H9 (cell line): ENCODE measurements around the gene FAR1. TPM values are rescaled to one million over a fixed set of nuclear protein-coding genes. Genes with fewer than 3 reads are reported as not detected.

Source experiments
- DNase-seq: peaks from one replicate; pipeline ENCODE4 v3.0.0-alpha.2; 2017
- H2AFZ ChIP-seq: one replicate; pipeline ENCODE4 v1.6.1; 2013; ENCODE audit warnings: mild to moderate bottlenecking, low read length, control low read depth, moderate library complexity
- H2AK5ac ChIP-seq: 2 replicates; pipeline ENCODE4 v1.6.1; 2013; ENCODE audit warnings: low read length, control low read depth, mixed read lengths; ENCODE audit not compliant: insufficient read length
- H2BK120ac ChIP-seq: one replicate; pipeline ENCODE4 v1.6.1; 2013; ENCODE audit warnings: low read depth, mild to moderate bottlenecking, low read length, control low read depth, inconsistent platforms; ENCODE audit not compliant: poor library complexity, severe bottlenecking
- H2BK12ac ChIP-seq: 2 replicates; pipeline ENCODE4 v1.6.1; 2013; ENCODE audit warnings: low read length, control low read depth, mixed read lengths, low read depth; ENCODE audit not compliant: insufficient read length
- H2BK15ac ChIP-seq: 2 replicates; pipeline ENCODE4 v1.6.1; 2013; ENCODE audit warnings: low read depth, low read length, control low read depth
- H2BK20ac ChIP-seq: one replicate; pipeline ENCODE4 v1.6.1; 2013; ENCODE audit warnings: low read depth, mild to moderate bottlenecking, low read length, control low read depth, inconsistent platforms; ENCODE audit not compliant: poor library complexity, severe bottlenecking
- H2BK5ac ChIP-seq: 2 replicates; pipeline ENCODE4 v1.6.1; 2013; ENCODE audit warnings: low read length, control low read depth, mixed read lengths; ENCODE audit not compliant: insufficient read length
- H3K14ac ChIP-seq: 2 replicates; pipeline ENCODE4 v1.6.1; 2013; ENCODE audit warnings: low read length, control low read depth; ENCODE audit not compliant: insufficient read depth
- H3K18ac ChIP-seq: 2 replicates; pipeline ENCODE4 v1.6.1; 2013; ENCODE audit warnings: low read depth, mild to moderate bottlenecking, mixed read lengths, low read length, control low read depth; ENCODE audit not compliant: insufficient read length
- H3K23ac ChIP-seq: 2 replicates; pipeline ENCODE4 v1.6.1; 2013; ENCODE audit warnings: low read length, control low read depth, mixed read lengths, low read depth; ENCODE audit not compliant: insufficient read length
- H3K23me2 ChIP-seq: 2 replicates; pipeline ENCODE4 v1.6.1; 2013; ENCODE audit warnings: low read depth, mild to moderate bottlenecking, mixed read lengths, low read length, control low read depth; ENCODE audit not compliant: insufficient read length, poor library complexity, severe bottlenecking
- H3K27ac ChIP-seq: 2 replicates; pipeline ENCODE4 v1.5.1; 2013; ENCODE audit warnings: low read length, control low read depth, mixed read lengths, low read depth; ENCODE audit not compliant: insufficient read length
- H3K27me3 ChIP-seq: 2 replicates; pipeline ENCODE4 v1.6.1; 2013; ENCODE audit warnings: low read length, control low read depth, inconsistent platforms; ENCODE audit not compliant: insufficient read depth
- H3K4ac ChIP-seq: 2 replicates; pipeline ENCODE4 v1.6.1; 2013; ENCODE audit warnings: low read depth, mild to moderate bottlenecking, control low read depth, inconsistent platforms, low read length, moderate library complexity
- H3K4me1 ChIP-seq: 2 replicates; pipeline ENCODE4 v1.6.1; 2013; ENCODE audit warnings: low read length, control low read depth, inconsistent platforms; ENCODE audit not compliant: insufficient read depth
- H3K4me2 ChIP-seq: 2 replicates; pipeline ENCODE4 v1.6.1; 2013; ENCODE audit warnings: low read length, control low read depth, mixed read lengths; ENCODE audit not compliant: insufficient read length, insufficient read depth
- H3K56ac ChIP-seq: 2 replicates; pipeline ENCODE4 v1.6.1; 2013; ENCODE audit warnings: low read depth, mild to moderate bottlenecking, mixed read lengths, low read length, control low read depth; ENCODE audit not compliant: insufficient read length
- H3K79me1 ChIP-seq: 2 replicates; pipeline ENCODE4 v1.6.1; 2013; ENCODE audit warnings: low read depth, mild to moderate bottlenecking, moderate library complexity, low read length, control low read depth, inconsistent platforms; ENCODE audit not compliant: insufficient read depth, poor library complexity, severe bottlenecking
- H3K79me2 ChIP-seq: 2 replicates; pipeline ENCODE4 v1.6.1; 2013; ENCODE audit warnings: low read length, control low read depth, inconsistent platforms; ENCODE audit not compliant: insufficient read depth
- H3K9ac ChIP-seq: 2 replicates; pipeline ENCODE4 v1.6.1; 2013; ENCODE audit warnings: low read length, control low read depth, mixed read lengths; ENCODE audit not compliant: insufficient read length; ENCODE audit errors: extremely low read depth
- H3K9me3 ChIP-seq: one replicate; pipeline ENCODE4 v1.6.1; 2013; ENCODE audit warnings: low read depth, low read length, inconsistent platforms; ENCODE audit not compliant: control insufficient read depth
- H3T11ph ChIP-seq: one replicate; pipeline ENCODE4 v1.6.1; 2013; ENCODE audit warnings: mild to moderate bottlenecking, low read length, control low read depth, inconsistent platforms
- H4K20me1 ChIP-seq: one replicate; pipeline ENCODE4 v1.6.1; 2013; ENCODE audit not compliant: control insufficient read depth, insufficient read length, insufficient read depth
- H4K5ac ChIP-seq: 2 replicates; pipeline ENCODE4 v1.6.1; 2013; ENCODE audit warnings: low read depth, mild to moderate bottlenecking, mixed read lengths, low read length, control low read depth; ENCODE audit not compliant: insufficient read length
- H4K8ac ChIP-seq: replicated peaks from 2 replicates; pipeline ENCODE4 v1.6.1; 2013; ENCODE audit warnings: low read length, control low read depth, mixed read lengths, low read depth; ENCODE audit not compliant: insufficient read length
- H4K91ac ChIP-seq: 2 replicates; pipeline ENCODE4 v1.6.1; 2013; ENCODE audit warnings: low read depth, mild to moderate bottlenecking, moderate library complexity, mixed read lengths, low read length, control low read depth; ENCODE audit not compliant: insufficient read length
- H3K27ac Mint-ChIP-seq, 3 experiments: 2 replicates in 2 of 3; 3 replicates in 1 of 3; pipeline ENCODE4 v1.8.0; 2020 to 2021; ENCODE audit warnings: mixed read lengths in 3 of 3, mild to moderate bottlenecking in 1 of 3, moderate library complexity in 1 of 3
- H3K27me3 Mint-ChIP-seq: 2 replicates; pipeline ENCODE4 v1.8.0; 2021; ENCODE audit warnings: low read depth, mild to moderate bottlenecking, moderate library complexity, mixed read lengths
- H3K36me3 Mint-ChIP-seq, 3 experiments: 2 replicates in 2 of 3; 3 replicates in 1 of 3; pipeline ENCODE4 v1.8.0; 2020 to 2021; ENCODE audit warnings: low read depth in 3 of 3, mixed read lengths in 3 of 3; ENCODE audit not compliant: insufficient read depth in 1 of 3
- H3K4me1 Mint-ChIP-seq, 2 experiments: 2 replicates each; pipeline ENCODE4 v1.8.0; 2020; ENCODE audit warnings: mixed read lengths in 2 of 2
- H3K4me3 Mint-ChIP-seq, 2 experiments: 2 replicates in 1 of 2; 3 replicates in 1 of 2; pipeline ENCODE4 v1.8.0; 2020 to 2021; ENCODE audit warnings: mild to moderate bottlenecking in 2 of 2, mixed read lengths in 2 of 2, moderate library complexity in 1 of 2
- H3K9me3 Mint-ChIP-seq, 2 experiments: 2 replicates in 1 of 2; 3 replicates in 1 of 2; pipeline ENCODE4 v1.8.0; 2020; ENCODE audit warnings: mild to moderate bottlenecking in 2 of 2, mixed read lengths in 2 of 2, moderate library complexity in 1 of 2
- CTCF ChIP-seq: fragments of 200-600 bp; sonication (generic); conservative IDR thresholded peaks from 3 replicates; pipeline ENCODE4 v1.8.0; 2021; ENCODE audit warnings: antibody characterized with exemption, mild to moderate bottlenecking
- total RNA-seq: library from RNA; stranded (reverse); gene quantifications from 2 replicates; pipeline ENCODE4 v1.2.1, GENCODE V29; 2021

The FAR1 gene
- total RNA-seq, 1 experiment from 2014 or later, result 72.5 TPM

- Mint-ChIP-seq H3K4me1 (peaks cover 0 to 7% of the 10 kb centered on the region in 2 experiments; a peak in 1 of 4 replicates), H3K4me3 (no peak overlapping the region), H3K36me3 (peaks cover 21 to 54% (median 42%) of the 10 kb centered on the region in 3 experiments; a peak in 6 of 7 replicates), H3K9me3 (no peaks in the 10 kb centered on the region), H3K27ac (no peak overlapping the region), H3K27me3 (no peaks in the 10 kb centered on the region)
- no peak overlapping the region for H3K9ac ChIP-seq
- H3K4ac ChIP-seq, result no peak overlapping the region
- no peak overlapping the region for H2AK5ac ChIP-seq
- no peaks in the 10 kb centered on the region for H3K27me3 ChIP-seq
- no peak overlapping the region for H2BK5ac ChIP-seq
- H3K79me1 ChIP-seq, result no peaks in the 10 kb centered on the region
- no peak for DNase-seq
- H4K20me1 ChIP-seq, result no peaks in the 10 kb centered on the region
- no peak overlapping the region for H3T11ph ChIP-seq
- H2AFZ ChIP-seq, result no peak overlapping the region
- H4K5ac ChIP-seq, result no peak overlapping the region
- no peaks in the 10 kb centered on the region for H3K9me3 ChIP-seq
- no peak overlapping the region for H3K4me2 ChIP-seq
- H4K8ac ChIP-seq, result no peak overlapping the region
- no peak overlapping the region for H2BK12ac ChIP-seq
- TF ChIP-seq CTCF, result no peak
- H3K18ac ChIP-seq, result no peak overlapping the region
- no peak overlapping the region for H2BK15ac ChIP-seq
- H3K23me2 ChIP-seq, result no peaks in the 10 kb centered on the region
- H3K4me1 ChIP-seq, result no peaks in the 10 kb centered on the region
- no peak overlapping the region for H4K91ac ChIP-seq
- H3K56ac ChIP-seq, result no peak overlapping the region
- no peak overlapping the region for H3K27ac ChIP-seq
- H3K23ac ChIP-seq, result no peak overlapping the region
- H3K79me2 ChIP-seq, result no peaks in the 10 kb centered on the region
- H2BK20ac ChIP-seq, result no peak overlapping the region
- no peak overlapping the region for H2BK120ac ChIP-seq
- H3K14ac ChIP-seq, result no peak overlapping the region
Measured at GRCh38 chr11:13721760-13722159, 53.3 kb downstream of the FAR1 start.
